Loucy (cell line): ENCODE data around the gene ABL2.

Source experiments
- H2AFZ ChIP-seq: fragments of 200-600 bp; sonication (generic); 2 replicates; pipeline ENCODE4 v1.6.0; 2016; ENCODE audit warnings: antibody characterized with exemption, mild to moderate bottlenecking, low read length, moderate library complexity
- H3F3A ChIP-seq: fragments of 200-600 bp; 2 replicates; pipeline ENCODE4 v1.6.0; 2016; ENCODE audit warnings: antibody characterized with exemption, low read depth, mild to moderate bottlenecking
- H3K27me3 ChIP-seq: fragments of 200-600 bp; sonication (generic); 2 replicates; pipeline ENCODE4 v1.6.1; 2014; ENCODE audit warnings: low read length, mild to moderate bottlenecking; ENCODE audit not compliant: insufficient read depth, poor library complexity, severe bottlenecking
- H3K36me3 ChIP-seq: fragments of 200-600 bp; sonication (generic); 2 replicates; pipeline ENCODE4 v1.6.1; 2016; ENCODE audit warnings: low read length; ENCODE audit not compliant: insufficient read depth
- H3K4me1 ChIP-seq: fragments of 200-600 bp; sonication (generic); 2 replicates; pipeline ENCODE4 v1.5.1; 2014; ENCODE audit warnings: low read length, mild to moderate bottlenecking; ENCODE audit not compliant: insufficient read depth, poor library complexity, severe bottlenecking
- H3K4me2 ChIP-seq: fragments of 200-600 bp; sonication (generic); 2 replicates; pipeline ENCODE4 v1.6.0; 2014; ENCODE audit warnings: antibody characterized with exemption, low read length, low read depth, mild to moderate bottlenecking; ENCODE audit not compliant: poor library complexity, severe bottlenecking
- H3K4me3 ChIP-seq: fragments of 200-600 bp; sonication (generic); 2 replicates; pipeline ENCODE4 v1.5.1; 2014; ENCODE audit warnings: low read length, mild to moderate bottlenecking, mixed read lengths; ENCODE audit not compliant: poor library complexity, severe bottlenecking
- H3K79me2 ChIP-seq: fragments of 200-600 bp; sonication (generic); 2 replicates; pipeline ENCODE4 v1.6.1; 2014; ENCODE audit warnings: low read length; ENCODE audit not compliant: insufficient read depth
- H3K9ac ChIP-seq: fragments of 200-600 bp; sonication (generic); 2 replicates; pipeline ENCODE4 v1.6.0; 2014; ENCODE audit warnings: mild to moderate bottlenecking, low read depth, low read length, moderate library complexity; ENCODE audit not compliant: poor library complexity, severe bottlenecking
- H3K9me2 ChIP-seq: fragments of 200-600 bp; sonication (generic); replicated peaks from 2 replicates; pipeline ENCODE4 v1.6.1; 2016; ENCODE audit warnings: low read depth, low read length, mixed read lengths
- H3K9me3 ChIP-seq: fragments of 200-600 bp; sonication (generic); 2 replicates; pipeline ENCODE4 v1.6.1; 2014; ENCODE audit warnings: mild to moderate bottlenecking, antibody characterized with exemption, low read length, low read depth; ENCODE audit not compliant: insufficient read depth
- H4K20me1 ChIP-seq: fragments of 200-600 bp; sonication (generic); 2 replicates; pipeline ENCODE4 v1.6.0; 2014; ENCODE audit warnings: antibody characterized with exemption, low read length, mild to moderate bottlenecking; ENCODE audit not compliant: insufficient read depth, poor library complexity, severe bottlenecking
- CTCF ChIP-seq: fragments of 200-600 bp; sonication (generic); conservative IDR thresholded peaks from 2 replicates; pipeline ENCODE4 v1.5.1; 2014; ENCODE audit warnings: mild to moderate bottlenecking, antibody characterized with exemption, low read length
- EZH2phosphoT487 ChIP-seq: fragments of 200-600 bp; IDR thresholded peaks from 2 replicates; pipeline ENCODE4 v1.6.1; 2018; ENCODE audit warnings: antibody characterized with exemption, mild to moderate bottlenecking, moderate library complexity, borderline replicate concordance

ABL2 gene

GRCh38 chr1:179082333-179082998 lies 147.0 kb downstream of the ABL2 start:
- Histone ChIP-seq H3K4me3 (peak overlapping the region; percentile 75), H3F3A (no peaks in the 10 kb centered on the region), H3K4me1 (peaks cover 15% of the 10 kb centered on the region), H3K9me2 (no peaks in the 10 kb centered on the region), H3K9me3 (no peaks in the 10 kb centered on the region), H3K27me3 (no peaks in the 10 kb centered on the region), H3K36me3 (0 out of 2 replicates have a peak, but pooled peaks cover 3% of the 10 kb centered on the region), H3K9ac (peak overlapping the region; percentile 70), H2AFZ (peak overlapping the region; percentile 78), H3K79me2 (peaks cover 49% of the 10 kb centered on the region), H3K4me2 (peak overlapping the region; percentile 95), H4K20me1 (peaks cover 9% of the 10 kb centered on the region)
- TF ChIP-seq EZH2phosphoT487 (no peak), CTCF (no peak)

- Histone ChIP-seq H3K4me3 (peak within 1 kb of the TSS; percentile 75), H3K79me2 (peaks cover 43% of the 10 kb centered on the region)
Observed at GRCh38 chr1:179081687-179082332, 147.7 kb downstream of the ABL2 start, which contains the start of gene TOR3A. TOR3A (plus strand) TSS chr1:179082070; CDS start chr1:179082129, 59 bp downstream.

More at GRCh38 chr1:179081687-179082332, 147.7 kb downstream of the ABL2 start, which contains the start of gene TOR3A:
- no peaks in the 10 kb centered on the region for H3K27me3 ChIP-seq
- peak within 1 kb of the TSS; percentile 78 for H2AFZ ChIP-seq
- H4K20me1 ChIP-seq: peaks cover 9% of the 10 kb centered on the region
- H3F3A ChIP-seq: no peaks in the 10 kb centered on the region
- TF ChIP-seq EZH2phosphoT487 (no peak), CTCF (no peak)
- H3K9ac ChIP-seq: peak within 1 kb of the TSS; percentile 70
- H3K4me1 ChIP-seq: peaks cover 15% of the 10 kb centered on the region
- H3K9me3 ChIP-seq: no peaks in the 10 kb centered on the region
- 0 out of 2 replicates have a peak, but pooled peaks cover 3% of the 10 kb centered on the region for H3K36me3 ChIP-seq
- no peaks in the 10 kb centered on the region for H3K9me2 ChIP-seq
- H3K4me2 ChIP-seq: peak within 1 kb of the TSS; percentile 95
